ENCODE data around the gene PPIB.

Gene PPIB

GRCh38 chr15:64153480-64154367 lies 9.1 kb downstream of the PPIB start:
- Histone ChIP-seq H3K9me3 (ENCODE audit: low read length) (no peaks in the 10 kb centered on the region), H3K36me3 (ENCODE audit: insufficient read depth, low read length) (peaks cover 36% of the 10 kb centered on the region), H2AFZ (ENCODE audit: low read depth, low read length) (no peak overlapping the region), H3K27me3 (ENCODE audit: insufficient read depth, low read length) (peaks cover 10% of the 10 kb centered on the region), H3K4me1 (ENCODE audit: insufficient read depth, low read length) (peaks cover 7% of the 10 kb centered on the region), H3K4me3 (ENCODE audit: low read length) (no peak overlapping the region)

GRCh38 chr15:64152507-64153387 lies 10.1 kb downstream of the PPIB start:
- H3K4me1 ChIP-seq (ENCODE audit: insufficient read depth, low read length): peaks cover 7% of the 10 kb centered on the region
- peak overlapping the region; percentile 73 for H2AFZ ChIP-seq (ENCODE audit: low read depth, low read length)
- H3K9me3 ChIP-seq (ENCODE audit: low read length): no peaks in the 10 kb centered on the region
- H3K4me3 ChIP-seq (ENCODE audit: low read length): peak overlapping the region; percentile 54
- H3K36me3 ChIP-seq (ENCODE audit: insufficient read depth, low read length): peaks cover 26% of the 10 kb centered on the region
- peaks cover 10% of the 10 kb centered on the region for H3K27me3 ChIP-seq (ENCODE audit: insufficient read depth, low read length)

- H2AFZ ChIP-seq (ENCODE audit: low read depth, low read length): peak within 1 kb of the TSS; percentile 73
- peaks cover 10% of the 10 kb centered on the region for H3K27me3 ChIP-seq (ENCODE audit: insufficient read depth, low read length)
- no peaks in the 10 kb centered on the region for H3K9me3 ChIP-seq (ENCODE audit: low read length)
- peak within 1 kb of the TSS; percentile 54 for H3K4me3 ChIP-seq (ENCODE audit: low read length)
- peaks cover 18% of the 10 kb centered on the region for H3K36me3 ChIP-seq (ENCODE audit: insufficient read depth, low read length)
- peaks cover 7% of the 10 kb centered on the region for H3K4me1 ChIP-seq (ENCODE audit: insufficient read depth, low read length)
Observed at GRCh38 chr15:64151727-64152506, 10.9 kb downstream of the PPIB start, which contains the start of gene SNX22. TSS of gene SNX22 (plus strand) at chr15:64151731. CDS start at chr15:64151776, 45 bp downstream.

GRCh38 chr15:64149893-64150578 lies 12.8 kb downstream of the PPIB start:
- Histone ChIP-seq H3K27me3 (ENCODE audit: insufficient read depth, low read length) (peaks cover 10% of the 10 kb centered on the region), H2AFZ (ENCODE audit: low read depth, low read length) (no peak overlapping the region), H3K4me1 (ENCODE audit: insufficient read depth, low read length) (peaks cover 7% of the 10 kb centered on the region), H3K4me3 (ENCODE audit: low read length) (no peak overlapping the region), H3K9me3 (ENCODE audit: low read length) (no peaks in the 10 kb centered on the region), H3K36me3 (ENCODE audit: insufficient read depth, low read length) (peaks cover 7% of the 10 kb centered on the region)

- H3K27me3 ChIP-seq (ENCODE audit: insufficient read depth, low read length): peaks cover 10% of the 10 kb centered on the region
- H2AFZ ChIP-seq (ENCODE audit: low read depth, low read length): no peak overlapping the region
- H3K4me3 ChIP-seq (ENCODE audit: low read length): no peak overlapping the region
- peaks cover 7% of the 10 kb centered on the region for H3K4me1 ChIP-seq (ENCODE audit: insufficient read depth, low read length)
- H3K9me3 ChIP-seq (ENCODE audit: low read length): no peaks in the 10 kb centered on the region
- H3K36me3 ChIP-seq (ENCODE audit: insufficient read depth, low read length): peaks cover 8% of the 10 kb centered on the region
Observed at GRCh38 chr15:64149424-64149823, 13.4 kb downstream of the PPIB start.

GRCh38 chr15:64148581-64148980 lies 14.2 kb downstream of the PPIB start:
- peaks cover 6% of the 10 kb centered on the region for H3K4me1 ChIP-seq (ENCODE audit: insufficient read depth, low read length)
- H3K9me3 ChIP-seq (ENCODE audit: low read length): no peaks in the 10 kb centered on the region
- peaks cover 12% of the 10 kb centered on the region for H3K36me3 ChIP-seq (ENCODE audit: insufficient read depth, low read length)
- H3K4me3 ChIP-seq (ENCODE audit: low read length): no peak overlapping the region
- H2AFZ ChIP-seq (ENCODE audit: low read depth, low read length): no peak overlapping the region
- H3K27me3 ChIP-seq (ENCODE audit: insufficient read depth, low read length): peaks cover 10% of the 10 kb centered on the region

GRCh38 chr15:64148168-64148567 lies 14.7 kb downstream of the PPIB start:
- peaks cover 6% of the 10 kb centered on the region for H3K4me1 ChIP-seq (ENCODE audit: insufficient read depth, low read length)
- no peak overlapping the region for H3K4me3 ChIP-seq (ENCODE audit: low read length)
- H3K27me3 ChIP-seq (ENCODE audit: insufficient read depth, low read length): peaks cover 10% of the 10 kb centered on the region
- no peaks in the 10 kb centered on the region for H3K9me3 ChIP-seq (ENCODE audit: low read length)
- H3K36me3 ChIP-seq (ENCODE audit: insufficient read depth, low read length): peaks cover 16% of the 10 kb centered on the region
- H2AFZ ChIP-seq (ENCODE audit: low read depth, low read length): no peak overlapping the region

- Histone ChIP-seq H3K4me1 (ENCODE audit: insufficient read depth, low read length) (peaks cover 6% of the 10 kb centered on the region), H3K27me3 (ENCODE audit: insufficient read depth, low read length) (peaks cover 5% of the 10 kb centered on the region), H3K4me3 (ENCODE audit: low read length) (no peak overlapping the region), H3K9me3 (ENCODE audit: low read length) (no peaks in the 10 kb centered on the region), H2AFZ (ENCODE audit: low read depth, low read length) (no peak overlapping the region), H3K36me3 (ENCODE audit: insufficient read depth, low read length) (peaks cover 24% of the 10 kb centered on the region)
Observed at GRCh38 chr15:64146885-64147681, 15.7 kb downstream of the PPIB start.

GRCh38 chr15:64146520-64146884 lies 16.3 kb downstream of the PPIB start:
- H3K9me3 ChIP-seq (ENCODE audit: low read length): no peaks in the 10 kb centered on the region
- peaks cover 5% of the 10 kb centered on the region for H3K27me3 ChIP-seq (ENCODE audit: insufficient read depth, low read length)
- no peak overlapping the region for H3K4me3 ChIP-seq (ENCODE audit: low read length)
- H2AFZ ChIP-seq (ENCODE audit: low read depth, low read length): no peak overlapping the region
- H3K4me1 ChIP-seq (ENCODE audit: insufficient read depth, low read length): peaks cover 4% of the 10 kb centered on the region
- H3K36me3 ChIP-seq (ENCODE audit: insufficient read depth, low read length): peaks cover 28% of the 10 kb centered on the region

- H3K36me3 ChIP-seq (ENCODE audit: insufficient read depth, low read length): peaks cover 33% of the 10 kb centered on the region
- H3K27me3 ChIP-seq (ENCODE audit: insufficient read depth, low read length): peaks cover 2% of the 10 kb centered on the region
- H3K4me1 ChIP-seq (ENCODE audit: insufficient read depth, low read length): peaks cover under 1% of the 10 kb centered on the region
- no peaks in the 10 kb centered on the region for H3K9me3 ChIP-seq (ENCODE audit: low read length)
- H3K4me3 ChIP-seq (ENCODE audit: low read length): no peak overlapping the region
- no peak overlapping the region for H2AFZ ChIP-seq (ENCODE audit: low read depth, low read length)
Observed at GRCh38 chr15:64146041-64146440, 16.8 kb downstream of the PPIB start.

- Histone ChIP-seq H2AFZ (ENCODE audit: low read depth, low read length) (no peak overlapping the region), H3K9me3 (ENCODE audit: low read length) (no peaks in the 10 kb centered on the region), H3K4me3 (ENCODE audit: low read length) (no peak overlapping the region), H3K4me1 (ENCODE audit: insufficient read depth, low read length) (no peaks in the 10 kb centered on the region), H3K36me3 (ENCODE audit: insufficient read depth, low read length) (peaks cover 37% of the 10 kb centered on the region), H3K27me3 (ENCODE audit: insufficient read depth, low read length) (no peaks in the 10 kb centered on the region)
Observed at GRCh38 chr15:64144565-64145281, 18.1 kb downstream of the PPIB start.
